ENCODE measurements around the gene BGN.

The BGN gene

GRCh38 chrX:153474718-153475117, 20.1 kb upstream of the BGN start:
- peak; percentile 75 for DNase-seq (ENCODE audit: low read depth)
- Histone ChIP-seq H3K4me1 (ENCODE audit: control insufficient read depth, insufficient read depth, low read length) (peaks cover 14% of the 10 kb centered on the region), H3K9me3 (ENCODE audit: control insufficient read depth, low read length) (no peaks in the 10 kb centered on the region), H3K27me3 (replicated peaks; ENCODE audit: control insufficient read depth, insufficient read depth, low read length) (no peaks in the 10 kb centered on the region), H3K36me3 (ENCODE audit: control insufficient read depth, insufficient read depth, low read length, severe bottlenecking) (no peaks in the 10 kb centered on the region), H3K4me3 (ENCODE audit: low read length) (no peak overlapping the region), H3K9ac (ENCODE audit: low read length) (no peak overlapping the region)

- no peak for DNase-seq (ENCODE audit: low read depth)
- H3K4me1 ChIP-seq (ENCODE audit: control insufficient read depth, insufficient read depth, low read length), result peaks cover 13% of the 10 kb centered on the region
- no peak overlapping the region for H3K4me3 ChIP-seq (ENCODE audit: low read length)
- H3K9ac ChIP-seq (ENCODE audit: low read length), result no peak overlapping the region
- no peaks in the 10 kb centered on the region for H3K9me3 ChIP-seq (ENCODE audit: control insufficient read depth, low read length)
- H3K36me3 ChIP-seq (ENCODE audit: control insufficient read depth, insufficient read depth, low read length, severe bottlenecking), result no peaks in the 10 kb centered on the region
- H3K27me3 ChIP-seq (replicated peaks; ENCODE audit: control insufficient read depth, insufficient read depth, low read length), result no peaks in the 10 kb centered on the region
Measured at GRCh38 chrX:153475271-153475670, 19.5 kb upstream of the BGN start.

- Histone ChIP-seq H3K9me3 (ENCODE audit: control insufficient read depth, low read length) (no peaks in the 10 kb centered on the region), H3K4me3 (ENCODE audit: low read length) (no peak overlapping the region), H3K27me3 (replicated peaks; ENCODE audit: control insufficient read depth, insufficient read depth, low read length) (no peaks in the 10 kb centered on the region), H3K9ac (ENCODE audit: low read length) (no peak overlapping the region), H3K4me1 (ENCODE audit: control insufficient read depth, insufficient read depth, low read length) (peaks cover 13% of the 10 kb centered on the region), H3K36me3 (ENCODE audit: control insufficient read depth, insufficient read depth, low read length, severe bottlenecking) (no peaks in the 10 kb centered on the region)
- no peak for DNase-seq (ENCODE audit: low read depth)
Measured at GRCh38 chrX:153475751-153476281, 19.0 kb upstream of the BGN start.

GRCh38 chrX:153476666-153477363, 18.0 kb upstream of the BGN start:
- Histone ChIP-seq H3K4me1 (ENCODE audit: control insufficient read depth, insufficient read depth, low read length) (peaks cover 13% of the 10 kb centered on the region), H3K36me3 (ENCODE audit: control insufficient read depth, insufficient read depth, low read length, severe bottlenecking) (no peaks in the 10 kb centered on the region), H3K9me3 (ENCODE audit: control insufficient read depth, low read length) (no peaks in the 10 kb centered on the region), H3K9ac (ENCODE audit: low read length) (no peak overlapping the region), H3K27me3 (replicated peaks; ENCODE audit: control insufficient read depth, insufficient read depth, low read length) (no peaks in the 10 kb centered on the region), H3K4me3 (ENCODE audit: low read length) (no peak overlapping the region)
- DNase-seq (ENCODE audit: low read depth), result peak; percentile 64

- Histone ChIP-seq H3K27me3 (replicated peaks; ENCODE audit: control insufficient read depth, insufficient read depth, low read length) (no peaks in the 10 kb centered on the region), H3K4me3 (ENCODE audit: low read length) (no peak overlapping the region), H3K9ac (ENCODE audit: low read length) (no peak overlapping the region), H3K9me3 (ENCODE audit: control insufficient read depth, low read length) (no peaks in the 10 kb centered on the region), H3K36me3 (ENCODE audit: control insufficient read depth, insufficient read depth, low read length, severe bottlenecking) (no peaks in the 10 kb centered on the region), H3K4me1 (ENCODE audit: control insufficient read depth, insufficient read depth, low read length) (peaks cover 13% of the 10 kb centered on the region)
- DNase-seq (ENCODE audit: low read depth), result no peak
Measured at GRCh38 chrX:153477364-153477857, 17.4 kb upstream of the BGN start.

- Histone ChIP-seq H3K36me3 (ENCODE audit: control insufficient read depth, insufficient read depth, low read length, severe bottlenecking) (no peaks in the 10 kb centered on the region), H3K27me3 (replicated peaks; ENCODE audit: control insufficient read depth, insufficient read depth, low read length) (no peaks in the 10 kb centered on the region), H3K9ac (ENCODE audit: low read length) (no peak overlapping the region), H3K9me3 (ENCODE audit: control insufficient read depth, low read length) (no peaks in the 10 kb centered on the region), H3K4me1 (ENCODE audit: control insufficient read depth, insufficient read depth, low read length) (peaks cover 13% of the 10 kb centered on the region), H3K4me3 (ENCODE audit: low read length) (no peak overlapping the region)
- no peak for DNase-seq (ENCODE audit: low read depth)
Measured at GRCh38 chrX:153477901-153478300, 16.9 kb upstream of the BGN start.

GRCh38 chrX:153478746-153479145, 16.0 kb upstream of the BGN start:
- no peaks in the 10 kb centered on the region for H3K27me3 ChIP-seq (replicated peaks; ENCODE audit: control insufficient read depth, insufficient read depth, low read length)
- H3K4me1 ChIP-seq (ENCODE audit: control insufficient read depth, insufficient read depth, low read length), result peaks cover 13% of the 10 kb centered on the region
- H3K9ac ChIP-seq (ENCODE audit: low read length), result no peak overlapping the region
- no peak overlapping the region for H3K4me3 ChIP-seq (ENCODE audit: low read length)
- no peak for DNase-seq (ENCODE audit: low read depth)
- no peaks in the 10 kb centered on the region for H3K9me3 ChIP-seq (ENCODE audit: control insufficient read depth, low read length)
- H3K36me3 ChIP-seq (ENCODE audit: control insufficient read depth, insufficient read depth, low read length, severe bottlenecking), result no peaks in the 10 kb centered on the region

GRCh38 chrX:153481043-153481442, 13.7 kb upstream of the BGN start:
- H3K36me3 ChIP-seq (ENCODE audit: control insufficient read depth, insufficient read depth, low read length, severe bottlenecking), result no peaks in the 10 kb centered on the region
- H3K27me3 ChIP-seq (replicated peaks; ENCODE audit: control insufficient read depth, insufficient read depth, low read length), result no peaks in the 10 kb centered on the region
- no peak for DNase-seq (ENCODE audit: low read depth)
- H3K4me1 ChIP-seq (ENCODE audit: control insufficient read depth, insufficient read depth, low read length), result peaks cover 9% of the 10 kb centered on the region
- no peak overlapping the region for H3K4me3 ChIP-seq (ENCODE audit: low read length)
- no peak overlapping the region for H3K9ac ChIP-seq (ENCODE audit: low read length)
- H3K9me3 ChIP-seq (ENCODE audit: control insufficient read depth, low read length), result no peaks in the 10 kb centered on the region

GRCh38 chrX:153482376-153483015, 12.3 kb upstream of the BGN start:
- H3K36me3 ChIP-seq (ENCODE audit: control insufficient read depth, insufficient read depth, low read length, severe bottlenecking), result no peaks in the 10 kb centered on the region
- no peak for DNase-seq (ENCODE audit: low read depth)
- no peak overlapping the region for H3K4me3 ChIP-seq (ENCODE audit: low read length)
- peaks cover 6% of the 10 kb centered on the region for H3K4me1 ChIP-seq (ENCODE audit: control insufficient read depth, insufficient read depth, low read length)
- no peaks in the 10 kb centered on the region for H3K9me3 ChIP-seq (ENCODE audit: control insufficient read depth, low read length)
- H3K27me3 ChIP-seq (replicated peaks; ENCODE audit: control insufficient read depth, insufficient read depth, low read length), result no peaks in the 10 kb centered on the region
- no peak overlapping the region for H3K9ac ChIP-seq (ENCODE audit: low read length)

GRCh38 chrX:153485396-153486080, 9.2 kb upstream of the BGN start:
- H3K9me3 ChIP-seq (ENCODE audit: control insufficient read depth, low read length), result no peaks in the 10 kb centered on the region
- H3K9ac ChIP-seq (ENCODE audit: low read length), result no peak overlapping the region
- no peaks in the 10 kb centered on the region for H3K36me3 ChIP-seq (ENCODE audit: control insufficient read depth, insufficient read depth, low read length, severe bottlenecking)
- no peak for DNase-seq (ENCODE audit: low read depth)
- H3K4me3 ChIP-seq (ENCODE audit: low read length), result no peak overlapping the region
- no peaks in the 10 kb centered on the region for H3K27me3 ChIP-seq (replicated peaks; ENCODE audit: control insufficient read depth, insufficient read depth, low read length)
- H3K4me1 ChIP-seq (ENCODE audit: control insufficient read depth, insufficient read depth, low read length), result peaks cover 4% of the 10 kb centered on the region

GRCh38 chrX:153486171-153486570, 8.6 kb upstream of the BGN start:
- no peak for DNase-seq (ENCODE audit: low read depth)
- Histone ChIP-seq H3K4me3 (ENCODE audit: low read length) (no peak overlapping the region), H3K4me1 (ENCODE audit: control insufficient read depth, insufficient read depth, low read length) (peaks cover 4% of the 10 kb centered on the region), H3K27me3 (replicated peaks; ENCODE audit: control insufficient read depth, insufficient read depth, low read length) (no peaks in the 10 kb centered on the region), H3K36me3 (ENCODE audit: control insufficient read depth, insufficient read depth, low read length, severe bottlenecking) (no peaks in the 10 kb centered on the region), H3K9me3 (ENCODE audit: control insufficient read depth, low read length) (no peaks in the 10 kb centered on the region), H3K9ac (ENCODE audit: low read length) (no peak overlapping the region)

All from adipocyte (in vitro differentiated cells).